ENCODE data around the gene GRPEL2. TPM values are rescaled to one million over a fixed set of nuclear protein-coding genes. Genes with fewer than 3 reads are reported as not detected.

The GRPEL2 gene
- total and polyA plus RNA-seq, 2 experiments from 2014 or later, result 20.2 to 62.2 TPM

DNA sequence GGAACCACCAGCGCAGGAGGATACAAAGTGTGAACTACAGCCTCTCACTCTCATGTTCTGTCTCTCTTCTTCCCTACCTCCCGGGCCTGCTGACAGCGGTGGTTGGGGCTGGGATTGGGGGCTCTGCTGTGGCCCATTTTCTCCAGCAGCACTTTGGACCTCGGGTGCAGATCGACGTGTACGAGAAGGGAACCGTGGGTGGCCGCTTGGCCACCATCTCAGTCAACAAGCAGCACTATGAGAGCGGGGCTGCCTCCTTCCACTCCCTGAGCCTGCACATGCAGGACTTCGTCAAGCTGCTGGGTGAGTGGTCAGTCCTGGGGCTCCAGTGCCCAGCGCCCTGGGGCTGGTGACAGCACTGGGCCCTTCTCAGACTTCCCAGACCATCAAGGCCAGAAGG, 17.2 kb downstream of the GRPEL2 start (continued):
- TF ChIP-seq, protein P1, sequence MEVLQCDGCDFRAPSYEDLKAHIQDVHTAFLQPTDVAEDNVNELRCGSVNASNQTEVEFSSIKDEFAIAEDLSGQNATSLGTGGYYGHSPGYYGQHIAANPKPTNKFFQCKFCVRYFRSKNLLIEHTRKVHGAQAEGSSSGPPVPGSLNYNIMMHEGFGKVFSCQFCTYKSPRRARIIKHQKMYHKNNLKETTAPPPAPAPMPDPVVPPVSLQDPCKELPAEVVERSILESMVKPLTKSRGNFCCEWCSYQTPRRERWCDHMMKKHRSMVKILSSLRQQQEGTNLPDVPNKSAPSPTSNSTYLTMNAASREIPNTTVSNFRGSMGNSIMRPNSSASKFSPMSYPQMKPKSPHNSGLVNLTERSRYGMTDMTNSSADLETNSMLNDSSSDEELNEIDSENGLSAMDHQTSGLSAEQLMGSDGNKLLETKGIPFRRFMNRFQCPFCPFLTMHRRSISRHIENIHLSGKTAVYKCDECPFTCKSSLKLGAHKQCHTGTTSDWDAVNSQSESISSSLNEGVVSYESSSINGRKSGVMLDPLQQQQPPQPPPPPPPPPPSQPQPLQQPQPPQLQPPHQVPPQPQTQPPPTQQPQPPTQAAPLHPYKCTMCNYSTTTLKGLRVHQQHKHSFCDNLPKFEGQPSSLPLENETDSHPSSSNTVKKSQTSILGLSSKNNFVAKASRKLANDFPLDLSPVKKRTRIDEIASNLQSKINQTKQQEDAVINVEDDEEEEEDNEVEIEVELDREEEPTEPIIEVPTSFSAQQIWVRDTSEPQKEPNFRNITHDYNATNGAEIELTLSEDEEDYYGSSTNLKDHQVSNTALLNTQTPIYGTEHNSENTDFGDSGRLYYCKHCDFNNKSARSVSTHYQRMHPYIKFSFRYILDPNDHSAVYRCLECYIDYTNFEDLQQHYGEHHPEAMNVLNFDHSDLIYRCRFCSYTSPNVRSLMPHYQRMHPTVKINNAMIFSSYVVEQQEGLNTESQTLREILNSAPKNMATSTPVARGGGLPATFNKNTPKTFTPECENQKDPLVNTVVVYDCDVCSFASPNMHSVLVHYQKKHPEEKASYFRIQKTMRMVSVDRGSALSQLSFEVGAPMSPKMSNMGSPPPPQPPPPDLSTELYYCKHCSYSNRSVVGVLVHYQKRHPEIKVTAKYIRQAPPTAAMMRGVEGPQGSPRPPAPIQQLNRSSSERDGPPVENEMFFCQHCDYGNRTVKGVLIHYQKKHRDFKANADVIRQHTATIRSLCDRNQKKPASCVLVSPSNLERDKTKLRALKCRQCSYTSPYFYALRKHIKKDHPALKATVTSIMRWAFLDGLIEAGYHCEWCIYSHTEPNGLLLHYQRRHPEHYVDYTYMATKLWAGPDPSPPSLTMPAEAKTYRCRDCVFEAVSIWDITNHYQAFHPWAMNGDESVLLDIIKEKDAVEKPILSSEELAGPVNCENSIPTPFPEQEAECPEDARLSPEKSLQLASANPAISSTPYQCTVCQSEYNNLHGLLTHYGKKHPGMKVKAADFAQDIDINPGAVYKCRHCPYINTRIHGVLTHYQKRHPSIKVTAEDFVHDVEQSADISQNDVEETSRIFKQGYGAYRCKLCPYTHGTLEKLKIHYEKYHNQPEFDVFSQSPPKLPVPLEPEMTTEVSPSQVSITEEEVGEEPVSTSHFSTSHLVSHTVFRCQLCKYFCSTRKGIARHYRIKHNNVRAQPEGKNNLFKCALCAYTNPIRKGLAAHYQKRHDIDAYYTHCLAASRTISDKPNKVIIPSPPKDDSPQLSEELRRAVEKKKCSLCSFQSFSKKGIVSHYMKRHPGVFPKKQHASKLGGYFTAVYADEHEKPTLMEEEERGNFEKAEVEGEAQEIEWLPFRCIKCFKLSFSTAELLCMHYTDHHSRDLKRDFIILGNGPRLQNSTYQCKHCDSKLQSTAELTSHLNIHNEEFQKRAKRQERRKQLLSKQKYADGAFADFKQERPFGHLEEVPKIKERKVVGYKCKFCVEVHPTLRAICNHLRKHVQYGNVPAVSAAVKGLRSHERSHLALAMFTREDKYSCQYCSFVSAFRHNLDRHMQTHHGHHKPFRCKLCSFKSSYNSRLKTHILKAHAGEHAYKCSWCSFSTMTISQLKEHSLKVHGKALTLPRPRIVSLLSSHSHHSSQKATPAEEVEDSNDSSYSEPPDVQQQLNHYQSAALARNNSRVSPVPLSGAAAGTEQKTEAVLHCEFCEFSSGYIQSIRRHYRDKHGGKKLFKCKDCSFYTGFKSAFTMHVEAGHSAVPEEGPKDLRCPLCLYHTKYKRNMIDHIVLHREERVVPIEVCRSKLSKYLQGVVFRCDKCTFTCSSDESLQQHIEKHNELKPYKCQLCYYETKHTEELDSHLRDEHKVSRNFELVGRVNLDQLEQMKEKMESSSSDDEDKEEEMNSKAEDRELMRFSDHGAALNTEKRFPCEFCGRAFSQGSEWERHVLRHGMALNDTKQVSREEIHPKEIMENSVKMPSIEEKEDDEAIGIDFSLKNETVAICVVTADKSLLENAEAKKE (CRISPR knock-in tag; IDR thresholded peaks at IDR 0.05), result no peak

DNA sequence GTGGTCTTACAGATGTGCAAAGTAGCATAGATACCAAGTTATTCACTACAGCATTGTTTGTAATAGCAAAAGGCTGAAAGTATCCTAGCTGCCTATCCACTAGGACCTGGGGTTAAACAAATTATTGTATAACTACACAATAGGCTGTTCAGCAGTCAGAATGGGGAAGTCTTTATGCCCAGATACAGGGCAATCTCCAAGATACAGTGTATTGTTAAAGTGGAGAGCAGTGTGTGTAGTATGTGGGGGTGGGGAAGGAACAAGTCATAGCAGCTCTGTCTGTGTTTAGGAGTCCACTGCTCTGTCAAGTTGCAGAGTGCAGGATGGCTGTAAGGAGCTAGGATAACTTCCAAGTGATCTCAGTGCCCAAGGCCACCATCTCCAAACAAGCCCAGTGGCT, 18.1 kb downstream of the GRPEL2 start:
- H3K27me3 ChIP-seq (ENCODE audit: insufficient read depth), result no peaks in the 10 kb centered on the region
- Mint-ChIP-seq H3K4me1 (peaks cover 20% of the 10 kb centered on the region), H3K27me3 (ENCODE audit: insufficient read depth, low read depth, poor library complexity) (peaks cover 10% of the 10 kb centered on the region), H3K4me3 (no peak overlapping the region), H3K36me3 (ENCODE audit: low read depth) (peaks cover 4% of the 10 kb centered on the region; the same call in 2 of the 3 replicates), H3K27ac (no peak overlapping the region), H3K9me3 (no peaks in the 10 kb centered on the region)
- H3K4me2 ChIP-seq, result no peak overlapping the region
- H3K27ac ChIP-seq (ENCODE audit: low read depth), result no peak overlapping the region
- DNase-seq (ENCODE audit: low spot score) (no peak), ATAC-seq (no peak)
- no peaks in the 10 kb centered on the region for H4K20me1 ChIP-seq (replicated peaks; ENCODE audit: insufficient read depth)
- no peaks in the 10 kb centered on the region for H3K36me3 ChIP-seq (ENCODE audit: insufficient read depth)
- H2AFZ ChIP-seq, result no peak overlapping the region
- H3K4me1 ChIP-seq (ENCODE audit: insufficient read depth), result peaks cover 5% of the 10 kb centered on the region
- no peaks in the 10 kb centered on the region for H3K9me2 ChIP-seq (ENCODE audit: insufficient read depth)
- H3F3A ChIP-seq (replicated peaks; ENCODE audit: low read depth), result no peaks in the 10 kb centered on the region
- no peak overlapping the region for H3K4me3 ChIP-seq
- H3K79me2 ChIP-seq (replicated peaks; ENCODE audit: insufficient read depth), result peaks cover 9% of the 10 kb centered on the region; the same call in 1 of the 2 replicates
- TF ChIP-seq, protein P1 (CRISPR knock-in tag; IDR thresholded peaks at IDR 0.05), result no peak
- TF ChIP-seq EZH2phosphoT487 (IDR thresholded peaks at IDR 0.05; ENCODE audit: unreplicated experiment) (no peak), POLR2AphosphoS5 (IDR thresholded peaks at IDR 0.05; ENCODE audit: low read depth) (no peak), CREB1 (CRISPR knock-in tag; IDR thresholded peaks at IDR 0.05; ENCODE audit: low read depth) (no peak)
- TF ChIP-seq, protein P2, sequence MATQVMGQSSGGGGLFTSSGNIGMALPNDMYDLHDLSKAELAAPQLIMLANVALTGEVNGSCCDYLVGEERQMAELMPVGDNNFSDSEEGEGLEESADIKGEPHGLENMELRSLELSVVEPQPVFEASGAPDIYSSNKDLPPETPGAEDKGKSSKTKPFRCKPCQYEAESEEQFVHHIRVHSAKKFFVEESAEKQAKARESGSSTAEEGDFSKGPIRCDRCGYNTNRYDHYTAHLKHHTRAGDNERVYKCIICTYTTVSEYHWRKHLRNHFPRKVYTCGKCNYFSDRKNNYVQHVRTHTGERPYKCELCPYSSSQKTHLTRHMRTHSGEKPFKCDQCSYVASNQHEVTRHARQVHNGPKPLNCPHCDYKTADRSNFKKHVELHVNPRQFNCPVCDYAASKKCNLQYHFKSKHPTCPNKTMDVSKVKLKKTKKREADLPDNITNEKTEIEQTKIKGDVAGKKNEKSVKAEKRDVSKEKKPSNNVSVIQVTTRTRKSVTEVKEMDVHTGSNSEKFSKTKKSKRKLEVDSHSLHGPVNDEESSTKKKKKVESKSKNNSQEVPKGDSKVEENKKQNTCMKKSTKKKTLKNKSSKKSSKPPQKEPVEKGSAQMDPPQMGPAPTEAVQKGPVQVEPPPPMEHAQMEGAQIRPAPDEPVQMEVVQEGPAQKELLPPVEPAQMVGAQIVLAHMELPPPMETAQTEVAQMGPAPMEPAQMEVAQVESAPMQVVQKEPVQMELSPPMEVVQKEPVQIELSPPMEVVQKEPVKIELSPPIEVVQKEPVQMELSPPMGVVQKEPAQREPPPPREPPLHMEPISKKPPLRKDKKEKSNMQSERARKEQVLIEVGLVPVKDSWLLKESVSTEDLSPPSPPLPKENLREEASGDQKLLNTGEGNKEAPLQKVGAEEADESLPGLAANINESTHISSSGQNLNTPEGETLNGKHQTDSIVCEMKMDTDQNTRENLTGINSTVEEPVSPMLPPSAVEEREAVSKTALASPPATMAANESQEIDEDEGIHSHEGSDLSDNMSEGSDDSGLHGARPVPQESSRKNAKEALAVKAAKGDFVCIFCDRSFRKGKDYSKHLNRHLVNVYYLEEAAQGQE (IDR thresholded peaks at IDR 0.05; ENCODE audit: unreplicated experiment), result no peak
